HS-5 (cell line): ENCODE data around the gene C11orf68.

Source experiments
- DNase-seq: peaks from one replicate; pipeline ENCODE4 v3.0.0-alpha.2; 2012; ENCODE audit warnings: low read depth

C11orf68 gene

DNA sequence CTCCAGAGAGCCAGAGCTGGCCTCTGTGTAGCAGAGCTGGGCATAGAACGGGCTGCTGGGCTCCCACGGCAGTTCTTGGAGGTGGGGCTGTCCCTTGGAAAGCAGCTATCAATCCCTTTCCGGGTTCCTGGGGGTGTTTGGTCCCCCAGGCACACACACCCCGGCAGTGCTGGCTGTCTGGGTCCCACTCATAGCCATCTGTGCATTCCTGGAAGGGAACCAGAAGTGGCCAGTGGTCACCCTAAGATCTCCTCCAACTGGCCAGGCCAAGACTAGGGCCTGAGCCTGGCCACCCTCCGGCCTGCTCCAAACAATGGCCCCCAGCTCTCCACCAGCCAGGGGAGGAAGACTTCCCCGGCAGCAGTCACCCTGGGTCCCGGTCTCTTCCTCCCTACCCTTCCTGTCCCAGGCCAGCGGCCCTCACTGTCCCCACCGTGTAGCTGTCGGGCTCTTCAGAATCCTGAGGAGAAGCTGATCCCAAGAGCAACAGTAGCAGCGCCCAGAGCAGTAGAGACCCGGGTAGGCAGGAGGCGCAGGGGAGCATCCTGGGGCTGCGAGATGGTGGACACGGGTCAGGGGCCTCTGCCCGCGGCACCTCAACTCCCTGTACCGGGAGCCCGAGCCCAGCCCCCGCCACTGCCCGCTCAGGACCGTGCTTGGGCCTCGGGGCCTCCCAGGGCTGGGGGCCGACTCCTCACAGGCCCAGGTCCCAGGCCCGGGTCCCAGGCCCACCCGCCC lies 46.9 kb downstream of the C11orf68 start:
- no peak for DNase-seq

DNA sequence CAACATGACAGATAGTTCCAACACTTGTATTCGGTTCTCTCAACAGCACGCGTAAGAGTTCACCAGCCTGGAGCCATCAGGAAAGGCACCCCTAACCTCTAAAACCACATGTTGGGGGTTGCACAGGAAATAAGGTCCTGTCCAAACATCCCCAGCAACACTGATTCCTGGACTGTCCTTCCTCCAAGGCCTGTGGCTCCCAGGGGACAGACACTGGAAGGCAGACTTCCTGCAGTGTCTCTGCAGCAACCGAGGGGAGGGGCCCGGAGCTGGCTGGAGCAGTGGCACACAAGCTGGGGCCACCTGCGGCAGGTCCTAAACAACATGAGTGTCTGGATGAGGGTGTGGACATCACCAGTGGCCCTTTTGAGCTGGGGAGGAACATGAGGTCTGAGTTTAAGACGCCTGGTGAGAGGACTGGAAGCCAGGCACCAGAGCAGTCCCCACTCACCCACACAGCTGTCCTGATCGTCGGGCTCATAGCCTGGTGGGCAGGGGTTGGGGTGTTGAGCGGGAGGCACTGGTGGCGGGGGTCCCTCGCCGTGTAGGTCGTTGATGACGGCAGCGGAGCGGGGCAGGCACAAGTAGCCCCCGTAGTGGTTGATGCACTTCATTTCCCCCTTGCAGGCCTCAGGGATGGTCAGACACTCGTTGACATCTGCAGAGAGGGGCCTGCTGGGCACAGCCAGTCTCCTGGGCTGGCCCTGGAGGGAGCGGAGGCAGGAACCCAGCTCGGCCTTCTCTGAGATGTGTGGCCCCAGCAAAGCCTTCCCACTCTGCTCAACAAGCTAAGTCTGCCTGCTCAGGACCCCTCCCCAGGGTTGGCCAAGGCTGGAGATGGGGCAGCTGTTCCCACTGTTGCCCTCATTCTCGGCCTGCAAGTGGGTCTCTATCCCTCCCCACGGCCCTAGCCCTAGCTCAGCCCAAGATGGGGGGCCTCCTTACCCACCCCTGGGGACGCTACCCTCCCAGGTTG lies 47.9 kb downstream of the C11orf68 start:
- DNase-seq = no peak

- DNase-seq = no peak
These were observed 48.6 kb downstream of the C11orf68 start for GRCh38 chr11:65870307-65870658.

DNA sequence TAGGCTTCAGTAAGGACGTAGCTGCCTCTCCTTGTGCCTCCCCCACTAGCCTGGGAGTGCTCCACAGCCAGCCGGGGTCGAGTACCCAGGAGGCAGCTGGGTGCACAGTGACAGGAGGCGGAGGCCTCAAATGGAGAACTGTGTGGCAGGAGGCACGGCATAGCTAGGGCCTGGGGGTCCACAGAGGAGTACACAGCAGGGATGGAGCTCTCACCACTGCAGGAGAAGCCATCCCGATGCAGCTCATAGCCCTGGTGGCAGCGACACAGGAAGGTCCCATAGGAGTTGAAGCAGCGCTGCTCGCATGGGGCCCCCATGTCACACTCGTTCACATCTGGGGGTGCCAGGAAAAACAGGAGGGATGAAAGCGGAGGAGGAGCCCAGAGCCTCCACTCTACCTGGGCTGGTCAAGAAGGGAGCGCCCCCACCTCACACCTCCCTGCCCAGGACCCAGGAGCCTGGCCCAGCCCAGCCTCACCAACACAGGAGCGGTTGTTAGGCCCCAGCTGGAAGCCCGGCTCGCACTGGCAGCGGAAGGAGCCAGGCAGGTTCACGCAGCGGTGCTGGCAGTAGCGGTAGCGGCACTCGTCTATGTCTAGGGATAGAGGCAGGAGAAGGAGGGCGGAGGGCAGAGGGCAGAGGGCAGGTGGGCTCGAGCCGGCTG lies 49.1 kb downstream of the C11orf68 start:
- no peak for DNase-seq

DNA sequence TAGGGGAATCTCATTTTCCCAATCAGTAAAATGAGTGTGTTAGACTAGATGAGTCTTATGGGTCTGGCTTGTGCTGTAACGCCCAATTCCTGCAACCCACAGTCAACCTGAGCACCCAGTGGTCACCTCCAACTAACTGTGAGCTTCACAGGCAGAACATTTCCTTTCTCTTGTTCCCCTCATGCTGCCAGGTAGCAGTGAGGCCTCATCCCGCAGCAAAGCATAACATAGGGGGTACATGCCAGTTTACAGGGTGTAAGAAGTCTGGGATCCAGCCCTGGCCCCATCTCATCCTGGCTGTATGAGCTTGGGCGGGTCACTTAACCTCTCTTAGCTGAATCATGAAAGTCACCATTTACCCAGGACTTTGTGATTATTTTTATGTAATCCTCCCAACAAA lies 50.0 kb downstream of the C11orf68 start:
- DNase-seq = no peak

- DNase-seq = no peak
These were observed 50.7 kb downstream of the C11orf68 start for GRCh38 chr11:65868076-65868667.

DNA sequence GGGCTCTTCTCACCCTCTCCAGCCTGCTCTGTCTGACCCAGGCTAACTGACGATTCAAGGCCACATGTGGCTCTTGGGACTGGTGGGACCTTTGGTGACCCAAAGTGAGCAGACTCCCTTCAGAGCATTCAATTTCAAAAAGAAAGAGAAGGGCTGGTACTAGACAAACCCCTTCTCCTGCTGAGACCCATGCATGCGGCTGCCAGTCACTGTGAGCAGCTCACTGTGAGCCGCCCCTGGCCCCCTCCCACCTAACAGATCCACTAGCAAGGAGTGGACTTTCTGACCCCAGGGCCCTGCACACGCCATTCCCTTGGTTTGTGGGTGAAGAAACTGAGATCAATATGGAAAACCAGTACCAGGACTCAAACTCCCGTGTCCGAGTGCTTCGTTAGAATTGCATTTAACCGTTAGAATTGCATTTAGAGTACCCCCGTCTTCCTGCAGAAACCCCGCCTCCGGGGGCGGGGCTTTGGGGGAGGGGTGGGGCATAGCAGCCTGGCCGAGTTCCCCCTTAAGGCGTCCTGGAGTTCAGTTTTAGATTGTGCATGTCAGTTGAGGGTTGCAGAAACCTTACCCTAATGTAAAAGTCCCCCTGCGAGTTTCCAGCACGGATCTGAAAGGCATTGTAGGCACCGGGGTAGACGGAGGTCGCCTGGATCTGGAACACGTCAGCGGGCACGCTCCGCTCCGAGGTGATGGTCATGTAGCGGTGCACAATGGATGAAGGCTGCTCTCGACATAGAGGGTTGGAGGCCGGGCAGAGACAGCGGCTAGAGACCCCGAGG lies 51.4 kb downstream of the C11orf68 start:
- DNase-seq = no peak
